Eye (tissue), 1 donor: Measurements from ENCODE around the gene CAMK1D.

Experiments
- DNase-seq: peaks from one replicate; pipeline ENCODE4 v3.0.0-alpha.2; 2015

CAMK1D gene

DNA sequence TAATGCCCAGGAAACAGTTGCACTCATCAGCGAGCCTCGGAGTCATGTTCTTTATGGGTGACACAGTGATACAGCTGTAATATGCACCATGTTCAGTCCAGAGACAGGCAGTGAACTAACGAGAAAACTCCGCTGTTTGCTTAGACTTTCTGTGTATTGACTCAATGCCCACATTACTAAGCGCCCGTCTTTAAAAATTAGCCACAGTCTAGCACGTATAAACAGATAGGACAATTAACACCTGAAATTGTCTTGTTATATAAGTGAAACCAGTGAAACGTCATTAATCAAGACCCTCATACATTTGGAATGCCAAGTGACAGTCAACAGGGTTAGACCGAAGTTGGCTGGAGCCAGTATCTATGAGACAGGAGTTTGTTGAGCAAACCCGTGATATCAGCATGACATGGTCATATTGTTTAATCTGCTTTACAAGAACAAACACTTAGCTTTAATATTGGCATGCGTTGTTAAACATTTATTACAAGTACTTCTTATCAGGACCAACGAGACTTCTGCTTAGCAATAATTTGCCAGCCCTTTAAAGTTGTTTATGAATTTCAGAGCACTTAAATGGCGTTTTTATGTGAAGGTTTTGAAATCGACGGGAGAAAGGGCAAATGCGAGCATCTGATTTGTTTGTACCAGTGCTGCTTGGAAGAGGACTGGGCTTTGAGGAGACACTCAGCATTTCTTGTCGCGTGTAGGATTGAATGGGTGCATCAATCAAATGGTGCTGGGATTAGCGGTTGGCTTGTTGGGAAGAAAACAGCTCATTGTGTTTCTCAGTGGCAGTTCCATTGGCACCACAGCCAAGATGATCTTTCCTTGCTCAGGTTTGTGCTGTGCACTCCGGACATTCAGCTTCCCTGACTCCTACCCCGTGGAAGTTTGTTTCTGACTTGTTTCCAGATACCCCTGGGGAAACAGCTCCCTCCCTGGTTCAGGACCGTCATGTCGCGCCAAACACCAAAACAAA is 56.3 kb downstream of the CAMK1D start:
- DNase-seq = no peak

DNA sequence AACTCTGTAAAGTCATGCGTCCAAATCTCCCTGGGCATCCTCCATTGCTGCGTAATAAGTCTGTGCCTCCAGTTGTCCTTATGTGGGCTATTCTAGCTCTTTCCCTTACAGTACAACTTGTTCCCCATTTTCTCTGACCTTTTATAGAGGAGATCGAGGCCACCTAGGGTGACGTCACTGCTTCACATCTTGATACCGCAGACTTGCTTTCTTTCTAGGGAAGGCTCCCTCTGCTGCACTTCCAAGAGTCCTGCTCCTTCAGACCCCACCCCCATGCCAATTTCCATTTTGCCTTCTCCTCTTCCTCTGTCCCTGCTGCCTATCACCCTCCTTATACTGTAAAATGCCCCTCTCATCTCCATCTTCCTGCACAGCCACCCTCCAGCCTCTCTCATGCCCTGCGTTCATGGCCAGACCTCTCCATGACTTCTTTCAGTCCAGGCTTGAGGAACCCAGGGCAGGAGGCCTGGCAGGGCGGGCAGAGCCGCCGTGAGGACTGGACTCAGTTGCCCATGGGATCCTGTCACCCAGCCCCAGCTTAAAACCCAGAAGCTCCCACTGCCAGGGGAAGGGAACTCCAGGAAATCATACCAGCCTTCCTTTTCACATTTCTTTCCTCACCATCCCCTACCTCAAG is 57.5 kb downstream of the CAMK1D start:
- no peak for DNase-seq

DNA sequence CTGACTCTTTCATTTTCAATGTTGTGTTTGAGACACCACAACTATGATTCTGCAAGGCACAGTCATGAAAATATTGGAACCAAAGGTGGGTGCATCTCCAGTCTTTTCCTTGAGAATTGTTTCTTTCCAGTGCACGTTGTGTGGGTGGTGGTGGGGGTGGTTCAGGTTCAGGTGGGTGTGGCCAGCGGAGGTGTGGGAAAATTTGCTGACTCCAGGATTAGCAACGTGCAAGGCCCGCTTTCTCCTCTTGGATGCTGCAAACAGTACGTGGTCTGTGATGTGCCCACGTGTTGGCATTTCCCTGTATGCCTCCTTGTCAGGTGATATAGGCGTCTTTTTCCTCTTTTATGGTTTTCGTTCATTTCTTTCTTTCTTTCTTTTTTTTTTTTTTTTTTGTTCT is 59.1 kb downstream of the CAMK1D start:
- DNase-seq = no peak

DNA sequence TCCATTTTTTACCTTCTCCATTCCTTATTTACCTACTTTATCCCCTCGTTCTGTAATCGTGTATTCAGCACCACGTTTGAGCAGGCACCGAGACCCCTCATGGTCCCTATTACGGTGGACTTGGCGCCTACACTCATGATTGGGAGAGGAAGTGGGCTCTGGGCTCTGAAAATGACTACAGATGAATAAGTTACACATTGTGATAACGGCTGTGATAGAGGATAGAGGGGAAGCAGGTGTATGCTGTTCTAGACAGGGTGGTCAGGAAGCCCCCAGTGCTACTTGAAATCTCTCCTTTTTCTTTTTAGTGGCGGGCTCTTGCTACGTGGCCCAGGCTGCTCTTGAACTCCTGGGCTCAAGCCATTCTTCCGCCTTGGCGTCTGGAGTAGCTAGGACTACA is 59.8 kb downstream of the CAMK1D start:
- DNase-seq = no peak

DNA sequence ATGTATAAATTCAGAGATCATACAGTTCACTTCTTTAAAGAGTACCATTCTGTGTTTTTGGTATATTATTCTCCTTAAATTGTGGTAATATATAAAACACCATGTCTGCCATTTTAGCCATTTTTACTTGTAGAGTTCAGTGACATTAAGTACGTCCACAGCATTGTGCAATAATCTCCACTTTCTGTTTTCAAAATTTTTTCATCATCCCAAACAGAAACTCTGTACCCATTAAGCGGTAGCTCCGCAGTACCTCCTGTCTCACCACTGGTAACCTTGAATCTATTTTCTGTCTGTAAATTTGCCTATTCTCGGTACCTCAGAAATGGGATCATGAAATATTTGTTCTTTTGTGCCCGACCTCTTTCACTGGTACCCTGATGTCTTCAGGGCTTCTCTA is 60.3 kb downstream of the CAMK1D start:
- DNase-seq = no peak

DNA sequence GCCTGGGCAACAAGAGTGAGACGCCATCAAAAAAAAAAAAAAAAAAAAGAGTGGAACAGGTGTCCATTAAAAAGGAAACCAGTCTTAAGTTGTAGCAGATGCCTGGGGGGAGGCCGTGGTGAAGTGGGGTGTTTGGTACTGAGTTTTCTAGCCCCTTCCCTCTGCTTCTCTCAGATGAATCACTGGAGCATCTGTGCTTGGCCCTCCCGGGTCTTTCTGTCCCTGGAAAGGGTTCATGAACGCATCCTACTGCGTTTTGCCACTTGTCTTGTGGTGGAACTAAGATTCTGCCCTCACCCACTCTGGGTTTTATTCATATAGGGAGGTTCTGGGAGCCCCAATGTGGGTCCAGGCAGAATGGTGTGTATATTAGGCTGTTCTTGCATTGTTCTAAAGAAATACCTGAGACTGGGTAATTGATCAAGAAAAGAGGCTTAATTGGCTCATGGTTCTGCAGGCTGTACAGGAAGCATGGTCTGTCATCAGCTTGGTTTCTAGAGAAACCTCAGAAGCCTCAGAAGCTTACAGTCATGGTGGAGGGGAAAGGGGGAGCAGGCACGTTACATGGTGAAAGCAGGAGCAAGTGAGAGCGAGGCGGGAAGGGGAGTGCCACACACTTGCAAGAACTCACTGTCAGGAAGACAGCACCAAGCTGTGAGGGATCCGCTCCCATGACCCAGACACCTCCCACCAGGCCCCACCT is 63.5 kb downstream of the CAMK1D start:
- DNase-seq = no peak

DNA sequence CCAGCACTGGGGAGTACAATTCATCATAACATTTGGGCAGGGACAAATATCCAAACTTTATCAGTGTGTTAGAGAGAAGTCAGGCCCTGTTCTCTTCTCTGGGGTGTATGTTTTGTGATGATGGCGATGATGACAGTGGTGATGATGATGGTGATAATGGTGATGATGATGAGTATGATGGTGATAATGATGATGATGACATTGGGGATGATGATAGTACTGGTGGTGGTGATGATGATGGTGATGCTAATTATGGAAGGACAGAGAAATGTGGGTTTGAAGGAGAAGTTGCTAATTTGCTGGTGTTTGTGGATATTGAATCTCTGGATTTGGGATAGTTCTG is 64.0 kb downstream of the CAMK1D start:
- no peak for DNase-seq

DNA sequence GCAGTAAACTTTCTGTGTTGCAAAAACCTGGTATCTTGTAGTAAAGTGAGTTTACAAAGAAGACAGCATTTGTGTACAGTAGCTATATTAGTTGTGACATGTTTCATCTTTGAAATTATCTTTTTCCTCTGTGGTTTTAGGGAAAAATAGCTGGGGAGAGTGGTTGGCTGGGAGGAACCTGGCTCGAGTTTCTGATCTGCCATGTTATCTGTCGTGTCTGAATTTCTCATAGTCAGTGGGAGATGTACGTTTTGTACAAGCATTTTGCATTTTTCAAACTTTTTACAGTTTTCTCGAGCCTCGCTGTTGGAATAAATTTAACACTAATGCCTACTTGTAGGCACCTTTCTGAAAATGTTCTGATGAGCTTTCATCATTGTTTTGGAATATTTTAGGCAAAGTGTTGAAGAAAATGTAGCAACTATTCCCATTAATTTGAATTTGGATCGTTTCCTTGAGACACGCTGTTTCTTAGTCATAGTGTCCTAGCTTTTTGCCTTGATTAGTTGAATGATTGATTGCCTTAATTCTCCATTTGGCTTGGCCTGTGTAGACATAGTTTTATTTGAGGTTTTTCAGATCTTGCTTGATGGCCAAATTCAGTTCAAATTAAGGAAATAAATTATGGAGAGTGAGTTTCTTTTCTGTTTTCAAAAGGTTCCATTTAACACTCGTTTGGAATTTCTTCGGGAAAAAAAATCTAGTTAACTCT is 65.1 kb downstream of the CAMK1D start:
- no peak for DNase-seq

DNA sequence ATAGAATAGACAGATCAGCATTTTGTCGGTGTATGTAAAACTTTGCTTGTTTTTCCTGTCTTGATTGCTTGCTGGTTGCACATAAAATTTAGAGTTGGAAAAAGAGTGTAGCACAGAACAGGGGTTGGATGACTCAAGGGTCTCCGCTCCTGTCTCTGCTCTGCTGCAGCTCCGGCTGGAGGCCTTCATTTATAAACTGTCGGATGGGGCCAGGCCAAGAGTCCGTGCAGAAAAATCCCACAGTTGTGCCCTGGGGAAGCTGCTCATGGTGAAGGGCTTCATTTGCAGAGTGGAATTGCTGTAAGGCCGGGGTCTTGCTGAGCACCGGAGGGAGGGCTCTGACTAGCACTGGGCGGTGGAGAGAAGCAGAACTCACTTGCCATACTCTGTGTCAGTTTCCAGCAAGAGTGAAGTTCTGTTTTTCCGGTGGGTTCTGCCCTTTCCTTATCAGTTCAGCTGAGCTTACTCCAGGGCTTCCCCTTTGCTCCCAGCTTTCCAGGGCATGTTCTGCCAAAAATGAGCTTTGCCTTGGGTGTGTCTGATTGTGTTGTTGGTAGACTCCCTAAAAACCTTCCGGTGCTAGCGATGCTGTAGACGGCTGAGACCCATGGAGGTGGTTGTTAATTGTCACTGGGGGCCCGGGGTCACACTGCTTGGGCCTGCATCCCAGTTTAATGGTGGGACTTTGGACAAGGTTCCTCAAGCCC is 67.2 kb downstream of the CAMK1D start:
- no peak for DNase-seq

DNA sequence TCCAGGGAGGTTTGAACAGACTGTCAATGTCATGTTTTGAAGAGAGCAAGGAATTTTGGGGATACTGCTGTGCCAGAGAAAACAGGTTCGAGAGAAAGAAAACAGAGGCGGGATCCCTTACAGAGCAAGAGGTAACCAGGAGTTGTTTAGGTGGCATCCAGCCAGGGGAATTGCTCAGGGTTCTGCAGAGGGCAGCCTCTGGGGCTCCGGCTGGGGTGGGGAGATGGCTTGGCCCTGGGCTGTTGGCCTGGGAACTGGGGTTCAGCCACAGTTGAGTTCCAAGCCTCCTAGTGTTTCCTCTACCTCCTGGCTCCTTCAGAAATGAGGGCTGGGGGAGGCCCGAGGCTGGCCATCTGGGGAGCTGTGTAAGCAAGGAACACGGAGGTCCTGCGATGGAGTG is 68.0 kb downstream of the CAMK1D start:
- DNase-seq = no peak

DNA sequence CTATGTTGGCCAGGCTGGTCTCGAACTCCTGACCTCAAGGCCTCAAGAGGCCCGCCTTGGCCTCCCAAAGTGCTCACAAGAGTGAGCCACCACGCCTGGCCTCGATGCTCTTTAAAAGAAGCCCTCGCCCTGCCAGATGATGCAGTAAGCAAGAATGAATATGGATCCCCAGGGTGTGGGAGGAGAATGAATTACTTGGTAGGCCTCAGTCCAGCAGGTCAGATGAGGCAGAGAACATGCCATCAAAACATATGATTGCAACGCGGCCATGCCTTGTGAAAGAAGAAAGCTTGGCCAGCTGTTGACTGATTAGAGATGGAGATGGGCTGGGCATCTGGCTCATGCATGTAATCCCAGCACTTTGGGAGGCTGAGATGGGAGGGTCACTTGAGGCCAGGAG is 68.7 kb downstream of the CAMK1D start:
- DNase-seq = no peak

DNA sequence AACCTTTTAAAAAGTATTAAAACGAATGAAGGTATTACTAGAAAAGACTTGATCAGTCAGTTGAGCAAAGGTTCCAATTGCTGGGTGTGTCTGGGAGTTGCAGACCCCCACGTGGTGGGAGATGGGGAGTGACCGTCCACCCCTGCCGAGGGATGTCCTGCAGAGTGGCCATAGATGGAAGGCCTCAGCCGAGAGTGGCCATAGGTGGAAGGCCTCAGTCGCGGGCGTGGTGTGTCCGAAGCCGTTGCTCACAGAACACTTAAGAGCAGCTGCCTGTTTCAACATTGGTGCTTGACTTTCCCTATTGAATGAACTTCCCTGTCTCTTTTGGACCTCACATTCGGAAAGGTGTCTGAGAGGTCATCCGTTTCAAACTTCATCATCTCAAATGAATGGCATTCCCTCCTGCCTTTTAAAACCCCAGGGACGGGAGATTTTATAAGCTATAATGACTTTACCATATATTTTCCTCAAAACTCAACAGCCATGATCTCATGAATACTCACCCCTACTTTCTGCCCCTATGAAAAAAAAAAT is 69.4 kb downstream of the CAMK1D start:
- DNase-seq = no peak

DNA sequence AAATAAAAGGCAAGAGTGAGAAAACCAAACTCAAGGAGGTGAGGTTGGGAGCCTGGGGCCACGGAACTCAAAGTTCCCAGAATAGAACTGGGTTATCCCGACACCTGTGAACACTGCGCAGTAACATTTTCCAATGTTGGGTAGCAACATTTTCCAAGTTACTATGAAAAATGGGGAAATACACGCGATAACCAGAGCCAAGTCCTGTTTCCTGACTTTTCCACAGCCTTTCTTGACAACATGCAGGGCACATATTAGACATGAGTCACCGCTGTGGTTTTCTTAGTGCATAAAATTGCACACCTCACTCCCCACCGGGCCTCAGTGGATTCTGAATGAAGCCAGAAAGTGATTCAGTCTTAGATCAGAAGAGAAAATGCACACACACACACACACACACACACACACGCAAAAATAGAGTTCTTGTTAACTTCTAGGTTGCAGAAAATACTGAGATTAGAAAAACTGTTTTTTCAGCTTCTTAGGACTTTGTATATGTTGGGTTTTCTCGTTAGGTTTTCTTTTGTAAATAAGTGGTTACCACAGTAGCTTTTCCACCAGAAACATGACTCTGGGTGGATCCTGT is 70.0 kb downstream of the CAMK1D start:
- no peak for DNase-seq

DNA sequence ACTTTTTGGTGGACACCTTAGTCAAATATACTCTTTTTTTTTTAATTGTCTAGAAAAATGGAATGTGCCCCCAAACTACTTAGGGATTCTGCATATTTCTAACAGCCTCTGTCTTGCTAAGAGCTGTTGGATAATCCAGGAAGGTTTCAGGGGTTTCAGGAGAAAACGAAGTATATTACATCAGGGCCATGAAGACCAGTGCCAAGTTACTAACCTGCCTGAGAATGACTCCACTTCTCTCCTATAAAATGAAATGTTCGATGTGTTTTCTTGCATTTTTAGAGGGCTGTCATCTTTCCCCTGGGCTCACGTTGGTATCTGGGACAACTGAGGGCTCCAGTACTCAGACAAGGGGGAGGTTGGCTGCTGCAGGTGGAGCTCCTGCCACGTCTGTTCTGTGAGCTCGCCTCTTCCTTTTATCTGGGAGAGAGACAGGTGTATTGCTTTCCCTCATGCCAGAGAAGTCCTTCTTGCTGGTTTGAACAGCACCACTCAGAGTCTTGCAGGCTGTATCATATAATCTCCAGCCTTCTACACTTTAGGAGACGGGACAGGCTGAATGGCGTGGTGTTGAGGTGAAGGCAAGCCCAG is 71.3 kb downstream of the CAMK1D start:
- no peak for DNase-seq

DNA sequence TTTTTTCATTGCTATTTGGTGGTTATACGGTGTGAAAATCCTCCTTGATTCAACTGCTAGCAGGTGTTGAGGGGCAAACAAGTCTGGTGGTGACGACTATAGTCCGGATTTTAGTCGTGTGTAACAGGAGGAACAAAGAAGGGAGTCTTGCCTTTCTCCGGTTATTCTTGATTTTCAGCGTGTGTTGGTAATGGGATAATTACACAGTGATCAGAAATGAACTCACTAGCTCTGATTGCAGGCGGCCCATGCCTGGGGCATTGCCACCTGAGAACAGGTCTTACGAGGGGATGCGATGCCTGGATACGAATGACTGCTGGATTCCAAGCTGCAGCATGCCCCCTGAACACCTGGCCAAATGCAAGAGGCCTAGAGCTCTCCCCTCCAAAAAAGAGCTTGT is 72.8 kb downstream of the CAMK1D start:
- DNase-seq = no peak

DNA sequence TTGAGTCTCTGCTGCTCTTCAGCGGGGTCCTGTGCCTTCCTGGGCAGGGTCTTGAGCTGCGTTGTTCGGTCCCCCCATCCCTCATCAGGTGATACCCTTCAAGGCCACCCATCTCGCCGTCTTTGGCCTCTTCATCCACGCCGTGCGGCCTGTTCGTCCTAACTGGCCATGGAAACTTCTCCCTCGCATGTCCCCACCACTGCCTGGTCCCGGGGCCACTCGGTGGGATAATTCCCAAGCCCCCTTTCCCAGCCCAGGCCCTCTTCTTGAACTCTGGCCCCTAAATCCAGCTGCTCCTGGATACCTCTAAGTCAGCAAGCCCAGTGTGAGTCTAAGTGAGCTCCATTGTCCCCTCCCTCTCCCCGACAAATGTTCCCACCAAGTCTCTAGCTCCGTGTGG is 74.5 kb downstream of the CAMK1D start:
- DNase-seq = no peak

DNA sequence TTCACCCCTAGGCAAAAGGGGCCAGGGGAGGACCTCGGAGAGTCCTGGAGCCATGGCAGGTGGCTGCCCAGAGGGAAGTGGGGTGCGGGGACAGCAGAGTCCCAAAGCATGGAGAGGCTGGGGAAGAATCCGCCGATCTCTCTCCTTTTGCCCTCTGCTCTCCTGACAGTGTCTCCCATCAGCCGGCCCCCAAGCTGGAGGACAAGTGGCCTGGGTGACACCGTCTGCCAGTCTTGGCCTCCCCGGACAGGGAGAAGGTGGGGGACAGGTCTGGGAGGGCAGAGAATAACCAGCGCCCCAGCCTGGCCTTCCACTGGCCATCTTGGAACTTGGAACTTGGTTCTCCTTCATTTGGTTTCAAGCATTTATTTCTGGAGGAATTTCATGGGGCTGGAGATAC is 77.9 kb downstream of the CAMK1D start:
- DNase-seq = no peak

DNA sequence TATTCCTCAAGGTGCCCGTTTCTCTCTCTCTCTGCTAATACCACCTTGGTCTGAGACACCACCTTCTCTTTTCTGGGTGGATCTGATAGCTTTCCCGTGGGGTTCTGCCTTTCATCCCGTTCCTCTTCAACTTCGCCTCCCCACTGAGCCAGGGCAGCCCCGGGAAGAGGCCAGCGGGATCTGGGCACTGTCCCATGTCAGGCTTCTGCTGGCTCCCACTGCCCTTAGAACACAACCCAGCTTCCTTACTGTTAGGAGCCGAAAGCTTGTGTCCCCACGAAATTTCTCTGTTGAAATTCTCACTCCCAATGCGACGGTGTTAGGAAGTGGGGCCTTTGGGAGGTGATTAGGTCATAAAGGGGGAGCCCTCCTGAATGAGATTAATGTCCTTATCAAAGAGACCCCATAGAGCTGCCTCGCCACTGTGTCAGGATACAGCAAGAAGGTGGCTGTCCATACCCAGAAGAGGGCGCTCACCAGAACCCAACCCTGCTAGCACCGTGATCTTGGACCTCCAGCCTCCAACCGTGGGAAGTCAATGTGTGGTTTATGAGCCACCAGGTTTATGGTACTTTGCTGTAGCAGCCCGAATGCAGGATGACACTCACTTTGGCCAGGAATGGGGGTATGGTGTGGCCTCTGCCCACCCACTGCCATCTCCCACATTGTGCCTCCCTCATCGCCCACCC is 79.2 kb downstream of the CAMK1D start:
- no peak for DNase-seq

DNA sequence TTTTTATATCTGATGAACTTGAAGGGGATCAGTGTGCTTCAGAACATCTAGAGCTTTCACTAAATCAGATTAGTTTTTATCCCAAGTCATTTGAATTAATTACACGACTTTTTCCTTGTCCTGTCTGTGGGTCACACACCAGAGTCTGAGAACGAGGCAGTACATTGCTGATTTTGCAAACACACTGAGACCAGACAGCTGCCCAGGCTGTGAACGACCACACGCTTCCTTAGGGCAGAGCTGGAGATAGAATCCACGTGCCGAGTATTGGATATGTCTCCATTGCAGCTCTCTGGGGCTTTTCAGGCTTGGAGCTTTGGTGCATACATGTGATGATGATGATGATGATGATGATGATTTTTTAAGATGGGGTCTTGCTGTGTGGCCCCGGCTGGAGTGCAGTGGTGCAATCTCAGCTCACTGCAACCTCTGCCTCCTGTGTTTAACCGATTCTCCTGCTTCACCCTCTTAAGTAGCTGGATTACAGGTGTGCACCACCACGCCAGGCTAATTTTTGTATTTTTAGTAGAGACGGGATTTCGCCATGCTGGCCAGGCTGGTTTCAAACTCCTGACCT is 81.1 kb downstream of the CAMK1D start:
- no peak for DNase-seq
